Stimulated activated CD8-positive, alpha-beta memory T cell treated with anti-CD3 and anti-CD28 coated beads, Interleukin-7, amount 100 ng/mL, for 1 hour (primary cell): ENCODE measurements around the gene ATP2C2.
"Not testable (repeated sequence)": the region's sequence is repeated elsewhere in the genome, so short reads cannot be mapped to it uniquely, and the experiment has no call there.

Experiments used
- DNase-seq, 2 donors: peaks; one replicate each; pipeline ENCODE4 v3.0.0-alpha.2; 2020; ENCODE audit warnings: low read depth in 2 of 2

Gene ATP2C2

DNA sequence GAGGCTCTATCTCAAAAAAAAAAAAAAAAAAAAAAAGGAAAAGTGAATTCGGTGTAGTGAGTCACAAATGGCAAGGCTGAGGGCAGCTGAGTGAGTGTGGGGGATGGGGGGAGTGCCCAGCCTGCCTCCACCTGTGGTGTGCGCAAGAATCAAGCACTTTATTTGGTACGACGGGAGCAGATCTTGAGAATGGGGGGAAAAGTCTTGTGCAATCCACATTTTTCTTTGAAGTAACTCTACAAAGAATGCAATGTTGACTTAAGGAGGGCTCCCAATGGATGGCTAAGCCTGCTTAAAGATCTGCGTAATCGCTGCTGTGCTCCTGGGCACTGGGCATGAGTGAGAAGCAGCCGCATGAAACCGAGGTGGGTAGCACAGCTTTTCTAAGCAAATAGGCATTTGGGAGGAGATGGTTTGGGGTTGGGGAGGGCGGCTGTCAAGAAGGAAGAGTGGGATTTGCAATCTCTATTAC is 28.2 kb downstream of the ATP2C2 start:
- no peak for DNase-seq

DNA sequence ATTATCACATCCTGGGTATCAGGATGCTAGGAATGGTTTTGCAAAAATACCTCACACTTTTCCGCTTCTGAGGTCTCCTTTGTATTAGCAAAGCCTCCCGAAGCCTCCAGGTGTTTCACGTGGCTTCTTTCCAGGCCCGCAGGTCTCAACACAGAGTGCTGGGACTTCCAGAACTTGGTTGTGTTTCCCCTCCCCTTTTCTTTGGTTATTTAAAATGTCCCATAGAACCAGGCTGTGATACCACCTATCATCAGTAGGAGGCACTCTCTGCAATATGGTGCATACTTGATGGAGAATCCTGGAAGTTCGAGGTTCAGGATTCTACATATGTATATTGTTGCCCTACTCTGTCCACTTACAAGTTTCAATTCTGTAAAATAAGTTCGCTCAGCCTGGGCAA is 28.8 kb downstream of the ATP2C2 start:
- no peak for DNase-seq

DNA sequence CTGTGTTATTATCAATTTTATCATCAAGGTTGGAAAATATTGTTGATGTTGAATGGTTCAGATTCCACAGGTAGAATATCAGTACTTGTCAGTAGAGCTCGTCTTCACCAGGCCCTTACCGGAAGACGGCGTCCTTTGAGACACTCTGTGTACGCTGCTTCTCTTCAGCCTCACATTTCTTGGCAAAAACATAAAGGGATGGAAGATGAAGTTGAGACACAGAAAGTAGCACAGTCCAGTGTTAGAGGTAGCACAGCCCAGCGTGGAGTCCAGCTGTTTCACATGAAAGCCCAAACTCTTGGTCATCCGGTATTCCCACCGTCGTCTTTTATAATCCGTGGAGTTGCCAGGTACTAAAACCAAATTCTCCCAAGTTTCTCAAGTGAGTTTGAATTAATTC is 30.4 kb downstream of the ATP2C2 start:
- no peak for DNase-seq

DNA sequence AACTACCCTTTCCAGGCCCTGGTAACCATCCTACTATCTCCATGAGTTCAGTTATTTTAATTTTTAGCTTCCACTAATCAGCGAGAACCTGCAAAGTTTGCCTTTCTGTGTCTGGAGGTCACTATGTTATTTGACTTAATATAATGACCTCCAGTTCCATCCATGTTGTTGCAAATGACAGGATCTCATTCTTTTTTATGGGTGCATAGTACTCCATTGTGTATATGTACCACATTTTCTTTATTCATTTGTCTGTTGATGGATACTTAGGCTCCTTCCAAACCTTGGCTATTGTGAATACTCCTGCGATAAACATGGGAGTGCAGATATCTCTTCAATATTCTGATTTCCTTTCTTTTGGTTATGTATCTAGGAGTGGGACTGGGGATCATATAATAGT is 31.6 kb downstream of the ATP2C2 start:
- DNase-seq, result not testable (repeated sequence)

DNA sequence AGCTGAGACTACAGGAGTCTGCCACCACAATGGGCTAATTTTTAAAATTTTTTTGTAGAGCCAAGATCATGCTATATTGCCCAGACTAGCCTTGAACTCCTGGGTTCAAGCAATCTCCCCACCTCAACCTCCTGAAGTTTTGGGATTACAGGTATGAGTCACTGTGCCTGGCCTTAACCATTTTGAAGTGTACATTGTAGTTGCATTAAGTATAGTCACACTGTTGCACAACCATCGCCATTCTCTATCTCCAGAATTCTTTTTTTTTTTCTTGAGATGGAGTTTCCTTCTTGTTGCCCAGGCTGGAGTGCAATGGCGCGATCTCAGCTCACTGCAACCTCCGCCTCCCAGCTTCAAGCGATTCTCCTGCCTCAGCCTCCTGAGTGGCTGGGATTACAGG is 35.1 kb downstream of the ATP2C2 start:
- not testable (repeated sequence) for DNase-seq

DNA sequence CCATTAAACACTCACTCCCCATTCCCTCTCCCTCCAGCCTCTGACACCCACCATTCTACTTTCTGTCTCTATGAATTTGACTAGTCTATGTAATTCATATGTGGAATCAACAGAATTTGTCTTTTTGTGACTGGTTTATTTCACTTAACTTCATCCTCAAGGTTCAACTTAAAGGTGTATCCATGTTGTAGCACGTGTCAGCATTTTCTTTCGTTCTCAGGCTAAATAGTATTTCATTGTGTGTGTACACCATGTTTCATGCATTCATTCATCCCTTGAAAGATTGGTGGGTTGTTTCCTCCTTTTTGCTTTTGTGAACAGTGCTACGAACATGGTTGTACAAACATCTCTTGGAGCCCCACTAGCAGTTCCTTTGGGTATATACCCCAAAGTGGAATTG is 36.0 kb downstream of the ATP2C2 start:
- no peak for DNase-seq

DNA sequence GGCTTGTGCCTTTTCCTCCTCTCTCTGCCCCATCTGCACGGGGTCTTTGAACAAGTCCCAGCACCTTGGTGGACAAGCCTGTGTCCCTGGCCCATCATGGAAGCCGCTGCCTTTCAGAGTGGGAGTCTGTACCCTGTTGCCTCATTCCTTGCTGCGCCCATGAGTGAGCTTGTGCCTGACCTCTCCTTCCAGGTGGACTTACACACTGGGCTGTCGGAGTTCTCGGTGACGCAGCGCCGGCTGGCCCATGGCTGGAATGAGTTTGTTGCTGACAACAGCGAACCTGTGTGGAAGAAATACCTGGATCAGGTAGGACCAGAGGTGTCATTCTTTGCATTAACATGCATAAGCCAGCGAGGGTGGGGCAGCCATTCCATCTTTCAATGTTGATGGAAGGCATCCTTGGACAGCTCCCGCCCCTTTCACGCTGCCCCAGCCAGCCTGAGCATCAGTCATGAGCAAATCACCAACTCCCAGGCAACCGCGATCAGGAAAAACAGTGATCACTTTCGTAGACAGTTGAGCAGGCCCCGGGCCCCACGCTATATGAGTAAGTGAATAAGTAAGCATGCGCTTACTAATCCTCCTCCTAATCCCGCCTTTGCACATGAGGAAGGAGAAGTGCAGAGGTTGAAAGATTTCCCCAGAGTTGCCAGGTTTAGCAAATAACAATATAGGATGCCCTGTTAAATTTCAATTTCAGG is 36.8 kb downstream of the ATP2C2 start:
- DNase-seq, result no peak

DNA sequence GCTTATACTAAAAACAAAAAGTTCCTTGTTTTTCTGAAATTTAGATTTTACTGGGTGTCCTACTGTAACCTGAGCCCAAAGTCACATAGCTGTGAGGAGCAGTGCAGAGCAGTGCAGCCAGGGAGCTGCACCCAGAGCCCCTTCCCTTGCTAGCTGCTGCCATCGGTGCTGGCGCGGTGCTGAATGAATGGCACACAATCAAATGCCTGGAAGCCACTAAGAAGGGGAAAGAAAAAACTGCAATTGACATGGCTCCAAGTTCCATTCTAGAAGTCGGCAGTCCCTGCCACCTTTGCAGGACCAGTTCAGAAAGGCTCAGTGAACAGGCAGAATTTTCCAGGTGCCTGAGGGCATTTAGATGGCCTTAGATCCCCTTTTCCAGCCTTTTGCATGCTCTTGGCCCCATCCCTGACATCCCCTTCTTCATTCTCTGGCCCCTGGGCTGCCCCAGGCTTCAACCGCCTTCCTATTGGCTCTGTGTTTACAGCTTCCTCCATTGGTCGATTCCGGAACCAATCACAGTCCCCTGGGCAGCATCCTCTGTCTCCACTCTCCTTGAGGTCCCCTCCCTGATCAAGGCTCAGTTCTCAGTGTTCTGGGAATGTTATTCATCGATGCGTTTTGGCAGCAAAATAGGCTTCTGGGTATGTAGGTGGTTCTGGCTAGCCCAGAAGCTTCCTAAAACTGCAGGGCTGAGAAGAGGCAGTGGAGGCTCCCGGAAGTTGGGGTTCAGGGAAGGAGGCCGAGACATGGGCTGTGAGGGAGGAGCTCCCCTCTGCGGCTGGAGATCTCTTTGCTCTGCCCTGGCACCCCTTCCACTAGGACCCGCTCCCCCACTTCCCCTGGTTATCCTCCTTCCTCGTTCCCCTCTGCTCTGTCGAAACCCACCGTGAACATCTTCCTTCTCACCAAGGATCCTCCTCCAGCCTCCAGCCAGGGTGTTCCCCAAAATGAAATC is 37.9 kb downstream of the ATP2C2 start:
- DNase-seq, result no peak

DNA sequence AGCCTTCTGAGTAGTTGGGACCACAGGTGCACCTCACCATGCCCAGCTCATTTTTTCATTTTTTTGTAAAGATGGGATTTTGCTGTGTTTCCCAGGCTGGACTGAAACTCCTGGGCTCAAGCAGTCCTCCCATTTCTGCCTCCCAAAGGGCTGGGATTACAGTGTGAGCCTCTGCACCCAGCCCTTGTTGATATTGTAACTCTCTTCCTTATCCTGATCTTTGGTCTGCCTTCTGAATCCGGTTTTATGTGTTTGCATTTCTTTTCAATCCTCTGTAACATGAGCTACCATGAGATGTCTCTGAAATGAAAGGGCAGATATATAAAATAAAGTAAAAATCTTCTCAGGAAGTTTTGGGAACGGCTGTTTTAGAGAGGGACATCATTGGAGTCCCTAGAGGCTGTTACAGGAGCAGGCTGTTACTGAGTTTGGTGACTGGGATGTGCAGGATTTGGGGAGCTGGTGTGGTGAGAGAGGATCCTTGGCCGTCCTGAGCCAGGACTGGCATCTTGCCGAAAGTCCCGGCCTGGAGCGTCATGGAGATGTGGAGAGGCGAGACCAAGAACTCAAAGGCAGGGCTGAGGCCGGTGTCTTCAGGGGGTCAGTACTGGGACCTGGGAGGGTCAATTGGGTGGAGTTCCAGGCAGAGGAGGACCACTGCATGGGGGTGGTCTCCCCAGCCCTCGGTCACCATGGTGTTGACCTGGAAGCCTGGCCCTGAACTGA is 39.4 kb downstream of the ATP2C2 start:
- DNase-seq, result no peak

DNA sequence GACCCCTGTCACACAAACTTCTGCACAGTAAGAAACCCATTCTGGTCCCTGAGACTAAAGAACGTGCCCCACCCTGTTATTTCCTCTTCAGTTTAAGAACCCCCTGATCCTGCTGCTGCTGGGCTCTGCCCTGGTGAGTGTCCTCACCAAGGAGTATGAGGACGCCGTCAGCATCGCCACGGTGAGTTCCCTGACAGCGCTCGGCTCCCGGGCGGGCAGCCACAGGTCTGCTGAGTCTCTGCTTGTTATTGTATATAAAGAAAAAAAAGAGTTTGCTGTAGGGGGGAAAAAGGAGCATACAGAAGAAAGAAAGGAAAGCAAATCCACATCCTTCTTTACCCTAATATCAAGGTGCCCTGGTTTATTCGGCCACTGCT is 40.0 kb downstream of the ATP2C2 start:
- DNase-seq, result no peak

DNA sequence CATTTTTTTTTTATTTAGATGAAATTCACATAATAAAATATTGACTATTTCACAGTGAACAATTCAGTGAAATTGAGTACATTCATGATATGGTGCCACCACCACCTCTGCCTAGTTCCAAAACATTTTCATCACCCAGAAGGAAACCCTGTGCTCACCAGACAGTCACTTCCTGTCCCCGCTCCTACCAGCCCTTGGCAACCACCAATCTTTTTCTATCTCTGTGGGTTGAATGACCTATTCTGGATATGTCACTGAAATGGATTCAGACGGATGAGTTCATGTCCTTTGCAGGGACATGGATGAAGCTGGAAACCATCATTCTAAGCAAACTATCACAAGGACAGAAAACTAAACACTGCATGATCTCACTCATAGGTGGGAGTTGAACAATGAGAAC is 40.5 kb downstream of the ATP2C2 start:
- DNase-seq, result no peak

DNA sequence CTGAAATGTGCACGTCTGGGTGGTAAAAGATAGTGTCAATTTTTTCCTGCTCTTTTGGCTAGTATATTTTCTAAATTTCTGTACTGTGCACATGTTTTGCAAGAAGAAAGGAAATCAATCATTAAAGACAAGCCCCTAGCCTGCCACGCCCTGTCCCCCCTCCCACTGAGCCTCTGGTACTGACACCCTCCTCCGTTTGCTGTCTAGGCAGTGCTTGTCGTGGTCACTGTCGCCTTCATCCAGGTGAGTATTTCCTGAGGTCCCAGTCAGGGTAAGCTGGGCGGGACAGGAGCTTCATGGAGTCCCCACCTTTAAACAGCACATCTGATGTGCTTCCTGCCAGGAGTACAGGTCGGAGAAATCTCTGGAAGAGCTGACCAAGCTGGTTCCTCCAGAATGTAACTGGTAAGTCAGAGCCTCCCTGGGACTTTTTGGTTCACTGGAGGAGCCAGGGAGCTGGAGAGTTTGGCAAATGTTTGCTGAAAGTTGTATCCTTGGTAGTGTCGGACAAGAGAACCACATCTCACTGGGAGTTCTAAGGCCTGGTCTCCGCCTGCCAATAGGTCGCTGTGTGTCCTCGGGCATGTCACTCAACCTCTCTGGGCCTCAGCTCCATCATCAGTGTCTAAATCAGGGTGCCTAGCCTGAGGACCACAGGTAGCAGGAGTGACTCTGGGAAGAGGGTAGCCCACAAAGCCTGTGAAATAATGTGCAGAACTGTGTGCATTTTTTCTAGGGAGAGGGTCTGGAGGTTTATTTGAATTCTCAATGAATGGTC is 42.2 kb downstream of the ATP2C2 start:
- DNase-seq, result no peak

DNA sequence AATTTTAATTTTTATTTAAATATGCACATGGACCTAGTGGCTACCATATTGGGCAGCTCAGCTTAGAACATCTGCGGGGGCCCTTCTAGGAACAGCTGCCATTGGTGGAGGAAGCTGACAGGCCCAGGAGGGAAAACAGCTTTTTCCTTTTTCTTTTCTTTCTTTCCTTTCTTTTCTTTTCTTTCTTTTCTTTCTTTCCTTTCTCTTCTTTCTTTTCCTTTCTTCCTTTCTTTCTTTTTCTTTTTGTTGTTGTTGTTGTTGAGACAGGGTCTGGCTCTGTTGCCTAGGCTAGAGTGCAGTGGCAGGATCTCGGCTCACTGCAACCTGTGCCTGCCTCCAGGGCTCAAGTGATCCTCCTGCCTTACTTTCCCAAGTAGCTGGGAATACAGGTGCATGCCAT is 43.4 kb downstream of the ATP2C2 start:
- DNase-seq, result no peak

DNA sequence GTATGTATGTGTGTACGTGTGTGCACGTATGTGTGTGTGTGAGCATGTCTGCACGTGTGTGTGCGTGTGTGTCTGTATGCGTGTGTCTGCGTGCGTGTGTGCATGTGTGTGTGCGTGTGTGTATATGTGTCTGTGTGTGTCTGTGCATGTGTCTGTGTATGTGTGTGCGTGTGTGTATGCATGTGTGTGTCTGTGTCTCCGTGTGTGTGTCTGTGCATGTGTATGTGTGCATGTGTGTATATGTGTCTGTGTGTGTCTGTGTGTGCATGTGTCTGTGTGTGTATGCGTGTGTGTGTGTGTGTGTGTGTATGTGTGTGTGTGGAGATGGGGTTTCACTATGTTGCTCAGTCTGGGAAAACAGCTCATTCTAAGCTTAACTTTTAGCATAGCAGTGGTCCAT is 43.9 kb downstream of the ATP2C2 start:
- DNase-seq, result no peak

DNA sequence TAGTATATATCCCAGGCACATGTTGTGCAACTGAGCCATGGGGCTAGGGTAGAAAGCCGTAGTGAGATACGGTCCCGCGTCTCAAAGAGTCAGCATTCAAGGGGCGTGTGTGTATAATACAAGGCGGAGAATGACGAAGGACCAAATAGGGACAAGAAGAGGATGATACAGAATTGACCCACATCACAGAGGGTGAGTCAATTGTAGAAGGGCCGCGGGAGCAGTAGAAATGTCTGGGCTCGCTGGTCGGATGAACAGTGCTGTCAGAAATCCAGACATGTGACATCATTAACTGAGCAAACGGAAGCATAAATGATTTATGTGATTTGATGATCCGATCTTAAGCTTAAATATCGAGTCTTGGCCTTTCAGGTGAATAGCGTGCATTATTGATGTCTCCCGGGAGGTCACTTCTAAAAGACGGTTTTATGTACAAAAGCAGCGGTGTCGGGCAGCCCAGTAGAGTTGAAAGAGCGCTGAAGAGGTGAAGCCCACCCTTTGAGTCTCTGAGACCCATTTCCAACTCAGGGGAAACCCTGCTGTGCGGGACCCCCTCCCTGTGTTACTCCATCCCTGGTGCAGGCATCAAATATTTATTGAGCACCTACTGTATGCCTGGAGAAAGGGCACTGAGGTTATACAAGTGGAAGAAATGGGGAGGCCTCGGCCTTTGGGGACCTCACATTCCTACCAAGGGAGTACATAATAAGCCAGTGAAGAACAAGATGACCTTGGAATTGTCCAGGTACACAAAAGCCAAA is 45.1 kb downstream of the ATP2C2 start:
- DNase-seq, result no peak

DNA sequence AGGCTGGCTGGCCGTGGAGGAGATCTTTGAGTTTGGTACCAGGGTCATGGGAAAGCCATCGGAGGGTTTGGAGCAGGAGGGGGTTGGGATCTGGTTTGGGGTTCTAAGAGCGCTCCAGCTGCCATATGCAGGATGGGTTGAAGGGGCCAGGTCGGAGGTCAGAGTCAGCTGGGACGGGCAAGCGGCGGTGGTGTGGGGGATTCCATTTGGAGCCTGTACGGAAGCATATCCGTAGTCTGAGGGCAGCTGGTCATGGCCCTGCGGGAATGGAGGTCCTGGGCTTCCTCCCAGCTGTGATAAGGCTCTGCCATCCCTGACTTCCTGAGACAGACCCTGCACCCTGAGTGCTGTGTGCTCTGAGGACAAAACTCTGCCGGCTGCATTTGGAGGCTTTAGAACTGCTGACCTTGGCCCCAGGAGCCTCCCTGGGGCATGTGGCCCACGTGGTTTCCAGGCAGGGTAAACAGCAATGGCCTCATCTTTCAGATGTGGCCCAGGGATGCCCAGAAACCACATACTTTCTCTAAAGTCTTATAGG is 46.5 kb downstream of the ATP2C2 start:
- DNase-seq, result no peak

DNA sequence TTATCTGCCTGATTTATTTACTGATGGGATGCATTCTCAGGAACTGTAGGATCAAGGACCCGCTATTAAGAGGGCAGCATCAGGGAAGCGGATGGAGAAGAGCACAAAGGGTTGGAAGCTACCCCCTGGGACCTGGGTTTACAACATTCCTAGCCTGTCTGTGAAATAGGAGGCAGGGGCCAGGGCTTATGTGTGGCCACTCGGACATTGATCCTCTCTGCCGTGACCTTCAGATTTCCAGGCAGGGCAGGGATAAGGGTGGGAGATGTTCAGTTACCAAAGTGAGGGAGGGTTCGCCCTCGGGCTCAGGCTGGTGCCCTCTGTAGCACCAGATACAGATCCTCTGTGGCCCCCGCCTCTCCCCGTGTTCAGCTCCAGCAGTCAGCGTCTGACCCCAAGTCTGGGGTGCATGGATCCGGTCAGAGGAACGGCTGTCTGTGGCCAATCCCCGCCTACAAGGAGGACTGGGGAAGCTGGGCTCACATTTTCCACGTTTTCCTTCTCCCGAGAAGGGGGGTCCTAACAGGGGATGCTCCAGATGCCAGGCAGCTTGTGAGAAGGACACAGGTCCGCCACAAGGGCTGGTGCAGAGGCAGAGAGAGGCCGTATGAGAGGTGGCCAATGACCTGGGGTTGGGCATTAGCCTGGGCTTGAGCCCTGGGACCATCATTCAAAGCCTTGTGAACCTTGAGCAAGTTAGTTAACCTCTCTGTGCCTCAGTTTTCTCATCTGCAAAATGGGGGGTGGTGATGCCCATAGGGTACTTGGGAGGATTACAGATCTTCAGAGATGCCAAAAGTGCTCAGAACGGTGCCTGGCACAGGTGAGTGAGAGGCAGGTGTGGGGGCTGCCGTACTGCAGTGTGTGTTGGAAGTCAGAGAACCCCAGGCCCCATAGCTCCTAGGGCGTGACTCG is 48.3 kb downstream of the ATP2C2 start:
- no peak for DNase-seq

DNA sequence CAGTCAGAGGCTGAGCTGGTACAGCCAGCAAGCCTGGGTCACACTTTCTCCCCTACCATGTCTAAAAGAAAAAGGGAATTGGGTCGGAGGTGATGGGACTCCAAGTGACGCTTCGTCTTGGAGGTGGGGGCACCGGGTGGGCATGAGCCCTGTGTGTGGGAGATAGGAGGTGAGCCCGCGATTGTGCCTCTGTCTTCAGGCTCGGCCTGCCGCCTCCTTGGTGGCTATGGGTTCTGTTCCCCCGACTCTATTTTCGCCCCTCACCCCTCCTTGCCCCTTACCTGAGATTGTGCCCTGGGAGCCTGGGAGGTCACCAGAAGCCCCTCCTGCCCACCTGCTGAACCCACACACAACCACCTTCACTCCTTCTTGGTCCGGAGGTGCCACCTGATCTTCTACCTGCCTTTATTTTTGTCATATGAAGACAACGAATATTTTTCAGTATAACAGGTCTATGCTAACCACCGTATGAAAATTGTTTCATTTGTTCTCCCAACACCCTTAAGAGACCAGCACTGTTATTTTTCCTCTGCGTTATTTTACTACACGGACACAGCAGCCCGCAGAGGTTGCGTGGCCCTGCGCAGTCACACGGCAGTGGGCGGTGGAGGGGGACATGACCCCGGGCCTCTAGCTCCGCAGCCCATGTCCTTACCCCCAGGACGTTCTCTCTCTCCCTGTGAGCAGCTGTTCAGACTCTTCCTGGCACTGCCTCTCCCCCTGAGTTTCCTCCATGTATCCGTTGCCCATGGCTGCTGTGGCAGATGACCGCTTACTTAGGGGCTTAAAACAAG is 49.9 kb downstream of the ATP2C2 start:
- no peak for DNase-seq

DNA sequence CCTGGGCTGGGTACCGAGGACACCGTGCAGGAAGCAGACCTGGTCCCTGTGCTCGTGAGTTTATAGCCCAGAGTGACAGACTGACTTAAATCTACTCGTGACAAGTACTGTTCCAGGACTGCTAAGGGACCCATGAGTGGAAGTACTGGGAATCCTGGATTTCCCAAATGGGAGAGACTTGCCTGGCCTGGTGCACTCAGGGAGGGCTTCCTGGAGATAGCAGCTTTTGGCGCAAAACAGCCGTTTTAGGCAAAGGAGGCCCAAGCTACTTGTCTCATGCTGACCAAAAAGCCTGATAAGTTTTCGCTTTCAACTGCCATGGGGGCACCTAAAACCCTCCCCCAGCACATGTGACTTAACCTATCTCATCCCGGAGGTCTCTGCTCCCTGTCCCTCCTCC is 51.4 kb downstream of the ATP2C2 start:
- no peak for DNase-seq
